H1 (cell line): ENCODE data around the gene RUFY4.
"Not testable (repeated sequence)": the region's sequence is repeated elsewhere in the genome, so short reads cannot be mapped to it uniquely, and the experiment has no call there.

Source experiments
- CHD2 ChIP-seq: IDR thresholded peaks from 2 replicates; pipeline ENCODE4 v1.6.1; 2012; ENCODE audit warnings: low read length, improper control_type of control experiment
- EZH2 ChIP-seq: fragments of 200-600 bp; sonication (generic); IDR thresholded peaks from 2 replicates; pipeline ENCODE4 v1.7.1; 2012; ENCODE audit warnings: low read depth, mild to moderate bottlenecking, moderate library complexity, low read length, inconsistent platforms; ENCODE audit not compliant: severe bottlenecking
- GTF2F1 ChIP-seq: IDR thresholded peaks from 2 replicates; pipeline ENCODE4 v1.6.1; 2012; ENCODE audit warnings: low read depth, low read length, improper control_type of control experiment, borderline replicate concordance
- KDM1A ChIP-seq: fragments of 200-600, 300-600 bp; sonication (generic); IDR thresholded peaks from 2 replicates; pipeline ENCODE4 v1.7.1; 2016; ENCODE audit warnings: mild to moderate bottlenecking, low read length, borderline replicate concordance
- POLR2A ChIP-seq, 2 experiments: IDR thresholded peaks; 1 replicate in 1 of 2; 2 replicates in 1 of 2; pipeline ENCODE4 v1.6.1; 2011; ENCODE audit warnings: low read depth in 2 of 2, low read length in 2 of 2, mild to moderate bottlenecking in 2 of 2; ENCODE audit errors: control extremely low read depth in 1 of 2
- TAF1 ChIP-seq: IDR thresholded peaks from 2 replicates; pipeline ENCODE4 v1.6.1; 2011; ENCODE audit warnings: mild to moderate bottlenecking, low read depth, low read length
- TEAD4 ChIP-seq: IDR thresholded peaks from 2 replicates; pipeline ENCODE4 v1.6.1; 2012; ENCODE audit warnings: low read depth, low read length, inconsistent platforms, mixed read lengths
- ZNF274 ChIP-seq: IDR thresholded peaks from 2 replicates; pipeline ENCODE4 v1.7.0; 2012; ENCODE audit warnings: low read length, borderline replicate concordance; ENCODE audit errors: extremely low read depth
- TF ChIP-seq, protein P1 (sequence below), 3 experiments: IDR thresholded peaks; 1 replicate in 2 of 3; 2 replicates in 1 of 3; pipeline versions ENCODE4 v1.5.1 to v1.6.1; 2011; ENCODE audit warnings: low read length in 3 of 3, mild to moderate bottlenecking in 3 of 3, inconsistent platforms in 2 of 3, low read depth in 1 of 3, moderate library complexity in 1 of 3; ENCODE audit not compliant: insufficient read depth in 1 of 3; ENCODE audit errors: control extremely low read depth in 1 of 3

DNA sequence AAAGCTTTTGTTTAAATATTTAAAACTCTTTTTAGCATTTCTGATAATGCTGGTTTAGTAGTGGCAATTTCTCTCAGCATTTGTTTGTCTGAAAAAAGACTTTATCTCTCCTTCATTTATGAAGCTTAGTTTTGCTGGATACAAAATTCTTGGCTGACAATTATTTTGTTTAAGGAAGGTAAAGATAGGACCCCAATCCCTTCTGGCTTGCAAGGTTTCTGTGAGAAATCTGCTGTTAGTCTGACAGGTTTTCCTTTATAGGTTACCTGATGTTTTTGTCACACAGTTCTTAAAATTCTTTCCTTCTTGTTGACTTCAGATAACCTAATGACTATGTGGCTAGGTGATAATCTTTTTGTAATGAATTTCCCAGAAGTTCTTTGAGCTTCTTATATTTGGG, 53.2 kb downstream of the RUFY4 start:
- TF ChIP-seq KDM1A; EZH2; TAF1; TEAD4; GTF2F1; POLR2A (IDR thresholded peaks at IDR 0.05; ENCODE audit: control extremely low read depth in 1 of 2, low read depth in 2 of 2, low read length in 2 of 2); ZNF274; CHD2: not testable (repeated sequence)
- TF ChIP-seq, protein P1, sequence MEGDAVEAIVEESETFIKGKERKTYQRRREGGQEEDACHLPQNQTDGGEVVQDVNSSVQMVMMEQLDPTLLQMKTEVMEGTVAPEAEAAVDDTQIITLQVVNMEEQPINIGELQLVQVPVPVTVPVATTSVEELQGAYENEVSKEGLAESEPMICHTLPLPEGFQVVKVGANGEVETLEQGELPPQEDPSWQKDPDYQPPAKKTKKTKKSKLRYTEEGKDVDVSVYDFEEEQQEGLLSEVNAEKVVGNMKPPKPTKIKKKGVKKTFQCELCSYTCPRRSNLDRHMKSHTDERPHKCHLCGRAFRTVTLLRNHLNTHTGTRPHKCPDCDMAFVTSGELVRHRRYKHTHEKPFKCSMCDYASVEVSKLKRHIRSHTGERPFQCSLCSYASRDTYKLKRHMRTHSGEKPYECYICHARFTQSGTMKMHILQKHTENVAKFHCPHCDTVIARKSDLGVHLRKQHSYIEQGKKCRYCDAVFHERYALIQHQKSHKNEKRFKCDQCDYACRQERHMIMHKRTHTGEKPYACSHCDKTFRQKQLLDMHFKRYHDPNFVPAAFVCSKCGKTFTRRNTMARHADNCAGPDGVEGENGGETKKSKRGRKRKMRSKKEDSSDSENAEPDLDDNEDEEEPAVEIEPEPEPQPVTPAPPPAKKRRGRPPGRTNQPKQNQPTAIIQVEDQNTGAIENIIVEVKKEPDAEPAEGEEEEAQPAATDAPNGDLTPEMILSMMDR (IDR thresholded peaks at IDR 0.05; ENCODE audit: control extremely low read depth in 1 of 3, insufficient read depth in 1 of 3, low read depth in 1 of 3, low read length in 3 of 3) = not testable (repeated sequence)
